OCI-LY3 (cell line): ENCODE measurements around the gene ZNF134.

ENCODE experiments used
- EZH2phosphoT487 ChIP-seq: fragments of 200-600 bp; shearing (Covaris generic); IDR thresholded peaks from 2 replicates; pipeline ENCODE4 v1.6.1; 2018; ENCODE audit warnings: antibody characterized with exemption, mixed run types, low read depth
- TF ChIP-seq, protein P1 (sequence below): fragments of 200-600, 300-600 bp; sonication (generic); IDR thresholded peaks from 2 replicates; pipeline ENCODE4 v1.5.1; 2014; ENCODE audit warnings: antibody characterized with exemption, low read length, low read depth

DNA sequence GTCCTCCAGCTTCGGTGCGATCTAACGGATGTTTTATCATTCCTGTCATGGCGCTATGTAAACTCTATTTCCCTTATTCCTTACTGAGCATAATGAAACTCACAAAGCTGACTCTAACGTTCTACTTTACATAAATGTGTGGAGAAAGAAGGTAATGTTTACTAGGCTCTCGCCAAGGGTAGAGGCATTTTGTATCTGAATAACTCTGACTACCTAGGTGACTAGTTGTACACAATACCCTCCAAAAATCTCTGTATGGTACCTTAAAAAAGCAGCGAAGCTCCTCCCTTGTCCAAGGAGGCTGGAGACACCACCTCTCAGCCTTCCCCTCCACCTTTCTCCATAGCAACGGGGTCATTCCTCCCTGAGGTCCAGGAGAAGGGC lies 14.7 kb upstream of the ZNF134 start:
- TF ChIP-seq, protein P1, sequence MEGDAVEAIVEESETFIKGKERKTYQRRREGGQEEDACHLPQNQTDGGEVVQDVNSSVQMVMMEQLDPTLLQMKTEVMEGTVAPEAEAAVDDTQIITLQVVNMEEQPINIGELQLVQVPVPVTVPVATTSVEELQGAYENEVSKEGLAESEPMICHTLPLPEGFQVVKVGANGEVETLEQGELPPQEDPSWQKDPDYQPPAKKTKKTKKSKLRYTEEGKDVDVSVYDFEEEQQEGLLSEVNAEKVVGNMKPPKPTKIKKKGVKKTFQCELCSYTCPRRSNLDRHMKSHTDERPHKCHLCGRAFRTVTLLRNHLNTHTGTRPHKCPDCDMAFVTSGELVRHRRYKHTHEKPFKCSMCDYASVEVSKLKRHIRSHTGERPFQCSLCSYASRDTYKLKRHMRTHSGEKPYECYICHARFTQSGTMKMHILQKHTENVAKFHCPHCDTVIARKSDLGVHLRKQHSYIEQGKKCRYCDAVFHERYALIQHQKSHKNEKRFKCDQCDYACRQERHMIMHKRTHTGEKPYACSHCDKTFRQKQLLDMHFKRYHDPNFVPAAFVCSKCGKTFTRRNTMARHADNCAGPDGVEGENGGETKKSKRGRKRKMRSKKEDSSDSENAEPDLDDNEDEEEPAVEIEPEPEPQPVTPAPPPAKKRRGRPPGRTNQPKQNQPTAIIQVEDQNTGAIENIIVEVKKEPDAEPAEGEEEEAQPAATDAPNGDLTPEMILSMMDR = no peak; the same call in 1 of the 2 replicates
- no peak for TF ChIP-seq EZH2phosphoT487
